Stimulated activated effector memory CD8-positive, alpha-beta T cell treated with anti-CD3 and anti-CD28 coated beads, Interleukin-12 subunit alpha, Interleukin-12 subunit beta, amount 100 ng/mL, for 72 hours (primary cell): ENCODE measurements around the gene BAD.

ENCODE experiments used
- ATAC-seq: fragments of 150-1000 bp; cut with Tn5 transposase; 2 replicates; pipeline ENCODE4 v1.10.0; 2021
- DNase-seq, 2 donors: peaks; one replicate each; pipeline ENCODE4 v3.0.0; 2021 to 2022; ENCODE audit warnings: low spot score in 2 of 2
- H3K27ac Mint-ChIP-seq: one replicate; pipeline ENCODE4 v1.8.0; 2022; ENCODE audit warnings: mild to moderate bottlenecking, mixed read lengths
- H3K36me3 Mint-ChIP-seq: one replicate; pipeline ENCODE4 v1.8.0; 2022; ENCODE audit warnings: mild to moderate bottlenecking, mixed read lengths
- H3K4me1 Mint-ChIP-seq: one replicate; pipeline ENCODE4 v1.8.0; 2022; ENCODE audit warnings: mixed read lengths
- H3K4me3 Mint-ChIP-seq: one replicate; pipeline ENCODE4 v1.8.0; 2022; ENCODE audit warnings: mild to moderate bottlenecking, mixed read lengths
- H3K9me3 Mint-ChIP-seq: one replicate; pipeline ENCODE4 v1.8.0; 2022; ENCODE audit warnings: mixed read lengths

The BAD gene

DNA sequence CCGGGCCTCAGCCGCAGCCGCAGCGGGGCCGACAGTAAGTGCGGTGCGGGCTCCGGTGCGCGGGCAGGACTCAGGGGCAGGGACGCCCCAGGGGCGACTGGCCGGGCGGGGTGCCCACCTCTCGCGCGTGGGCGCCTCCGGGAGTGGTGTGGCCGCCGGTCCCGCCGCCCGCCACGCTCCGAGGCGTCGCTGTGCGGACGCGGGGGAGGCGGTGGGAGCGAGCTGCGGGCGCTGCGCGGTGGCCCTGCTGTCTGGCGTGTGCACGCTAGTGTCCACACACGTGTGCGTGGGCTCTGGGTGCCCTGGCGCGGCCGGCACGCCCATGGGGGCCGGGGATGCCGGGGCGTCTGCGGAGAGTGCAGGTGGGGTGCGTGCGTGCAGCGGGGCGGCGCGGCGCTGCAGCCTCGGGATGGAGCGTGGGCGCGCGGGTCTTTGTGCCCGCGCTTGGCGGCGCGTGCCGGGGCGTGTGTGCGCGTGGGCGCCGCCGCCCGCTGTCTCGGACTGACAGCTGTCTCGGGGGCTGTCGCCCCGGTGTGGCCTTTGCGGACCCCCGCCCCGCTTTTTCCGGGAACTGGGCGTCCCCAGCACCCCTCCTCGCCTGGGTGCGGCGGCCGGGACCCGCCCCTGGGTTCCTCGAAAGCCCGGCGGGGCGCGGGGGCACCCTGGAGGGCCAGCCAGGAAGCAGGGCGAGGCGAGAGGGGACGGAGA, 7.4 kb upstream of the BAD start:
- Mint-ChIP-seq H3K27ac (no peak overlapping the region), H3K4me3 (peak overlapping the region; percentile 64), H3K9me3 (no peaks in the 10 kb centered on the region), H3K4me1 (peaks cover 13% of the 10 kb centered on the region), H3K36me3 (peaks cover 6% of the 10 kb centered on the region)
- ATAC-seq (peak; percentile 44), DNase-seq (no peak)

DNA sequence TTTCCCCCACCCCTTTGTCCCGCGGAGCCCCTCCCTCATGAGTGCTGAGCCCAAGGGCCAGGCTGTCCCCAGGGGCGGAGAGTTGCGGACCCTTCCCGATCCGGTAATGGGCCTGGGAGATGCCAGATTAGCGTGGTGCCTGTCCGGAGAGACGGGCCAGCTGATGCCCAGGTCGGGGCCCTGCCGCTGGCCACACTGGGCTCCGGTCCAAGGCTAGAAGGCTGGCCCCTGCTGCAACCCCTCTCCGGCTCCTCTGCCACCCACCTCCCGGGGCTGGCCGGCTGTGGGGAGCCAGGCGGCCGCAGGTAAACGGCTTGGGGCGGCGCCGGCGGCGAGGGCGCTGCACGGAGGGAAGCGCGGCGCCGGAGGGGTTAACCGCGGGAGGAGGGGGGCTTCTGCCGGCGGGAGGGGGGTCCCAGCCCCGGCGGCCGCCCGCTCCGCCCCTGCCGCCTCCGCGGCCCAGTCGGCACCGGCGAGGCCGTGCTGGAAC, 6.8 kb upstream of the BAD start, which contains the start of gene KCNK4:
Gene KCNK4, plus strand, starts transcription at position 41 of the 490 bp plus-strand sequence. CDS start 1,717 bp downstream, outside the sequence.
- Mint-ChIP-seq H3K27ac (no peak within 1 kb of the TSS), H3K36me3 (peaks cover 11% of the 10 kb centered on the region), H3K4me1 (peaks cover 19% of the 10 kb centered on the region), H3K9me3 (no peaks in the 10 kb centered on the region), H3K4me3 (peak within 1 kb of the TSS; percentile 71)
- DNase-seq: no peak
- ATAC-seq: no peak

DNA sequence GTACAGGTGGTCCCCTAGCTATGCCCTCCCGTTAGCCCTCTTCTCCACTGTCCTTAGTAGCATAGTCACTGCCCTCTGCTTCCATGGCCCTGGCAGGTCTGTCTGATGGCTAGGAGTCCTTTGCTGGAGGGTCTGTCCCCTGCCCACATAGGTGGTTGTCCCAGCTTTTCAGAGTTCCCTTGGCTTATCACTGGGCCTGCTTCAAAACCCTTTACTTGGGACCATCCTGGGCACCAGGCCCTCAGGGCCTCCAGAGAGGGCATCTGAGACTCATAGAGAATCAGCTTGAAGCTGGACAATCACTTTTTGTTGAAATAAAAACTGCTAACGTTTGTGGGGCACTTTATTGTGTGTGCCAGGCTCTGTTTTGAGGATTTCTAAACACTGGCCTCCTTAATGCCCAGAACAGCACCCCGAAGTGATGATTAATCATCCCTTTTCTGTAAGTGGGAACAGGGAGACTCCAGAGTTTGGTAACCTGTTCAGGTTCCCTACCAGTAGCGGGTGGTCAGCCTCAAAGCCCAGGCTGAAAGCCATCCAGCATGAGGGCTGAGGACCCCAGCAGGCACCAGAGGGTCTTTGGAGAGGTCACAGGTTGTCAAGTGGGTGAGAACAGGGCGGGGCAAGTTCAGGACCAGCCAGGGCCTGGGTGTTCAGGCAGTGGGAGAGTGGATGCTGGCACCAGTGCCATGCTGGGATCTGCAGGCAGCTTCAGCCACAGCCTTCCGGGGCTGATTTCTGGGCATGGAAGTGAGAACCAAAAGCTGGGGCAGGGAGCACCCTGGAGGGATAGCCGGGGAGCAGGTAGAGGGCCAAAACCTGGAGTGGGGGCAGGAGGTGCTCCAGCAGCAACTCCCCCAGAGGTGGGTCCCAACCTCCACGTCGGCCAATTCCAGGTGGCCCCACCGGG, 6.1 kb upstream of the BAD start:
- no peak overlapping the region for H3K27ac Mint-ChIP-seq

DNA sequence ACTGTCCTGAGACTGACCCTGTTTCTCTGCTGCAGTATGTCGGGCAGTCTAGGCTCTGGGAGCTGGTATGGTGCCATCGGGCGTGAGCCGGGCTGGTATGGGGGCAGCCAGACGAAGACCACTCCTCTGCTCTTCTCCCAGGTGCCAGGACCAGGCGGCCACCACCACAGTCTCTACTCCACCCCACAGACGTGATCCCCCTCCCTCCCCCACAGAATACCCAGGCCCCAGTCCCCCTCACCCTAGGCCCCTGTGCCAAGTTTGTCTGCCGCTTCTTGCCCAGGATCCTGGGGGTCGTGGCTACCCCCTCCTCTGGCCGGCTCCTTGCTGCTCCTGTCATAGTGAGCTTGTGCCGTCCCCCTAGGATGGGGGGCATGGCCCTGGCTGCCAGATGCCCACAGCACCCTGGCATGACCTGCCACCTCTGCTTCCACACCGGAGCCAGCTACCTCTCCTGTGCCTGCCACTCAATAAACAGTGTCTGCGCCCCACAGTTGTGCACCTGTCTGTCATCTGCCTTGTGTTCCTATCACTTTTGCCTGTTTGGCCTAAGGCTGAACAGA, 4.6 kb upstream of the BAD start:
- H3K9me3 Mint-ChIP-seq: no peaks in the 10 kb centered on the region
- peaks cover 20% of the 10 kb centered on the region for H3K36me3 Mint-ChIP-seq
- DNase-seq (no peak), ATAC-seq (no peak)
- no peak overlapping the region for H3K27ac Mint-ChIP-seq
- peaks cover 21% of the 10 kb centered on the region for H3K4me1 Mint-ChIP-seq
- no peak overlapping the region for H3K4me3 Mint-ChIP-seq

More for the DNA sequence above, 6.1 kb upstream of the BAD start:
- Mint-ChIP-seq H3K36me3 (peaks cover 14% of the 10 kb centered on the region), H3K4me1 (peaks cover 21% of the 10 kb centered on the region), H3K4me3 (peak overlapping the region; percentile 71), H3K9me3 (no peaks in the 10 kb centered on the region)
- no peak for ATAC-seq
- no peak for DNase-seq

DNA sequence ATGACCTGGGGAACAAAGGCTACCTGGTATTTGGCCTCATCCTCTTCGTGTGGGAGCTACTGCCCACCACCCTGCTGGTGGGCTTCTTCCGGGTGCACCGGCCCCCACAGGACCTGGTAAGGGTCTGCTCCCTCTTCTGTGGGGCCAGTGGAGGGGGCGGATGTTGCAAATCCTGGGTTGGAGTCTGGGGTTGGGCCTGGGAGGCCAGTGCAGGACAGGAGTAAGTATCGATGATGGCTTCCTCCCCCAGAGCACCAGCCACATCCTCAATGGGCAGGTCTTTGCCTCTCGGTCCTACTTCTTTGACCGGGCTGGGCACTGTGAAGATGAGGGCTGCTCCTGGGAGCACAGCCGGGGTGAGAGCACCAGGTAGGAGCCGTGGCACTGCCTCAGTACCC, 3.9 kb upstream of the BAD start:
- ATAC-seq: no peak
- Mint-ChIP-seq H3K4me1 (peaks cover 27% of the 10 kb centered on the region), H3K36me3 (peaks cover 20% of the 10 kb centered on the region), H3K4me3 (no peak overlapping the region), H3K9me3 (no peaks in the 10 kb centered on the region), H3K27ac (no peak overlapping the region)
- DNase-seq: no peak

DNA sequence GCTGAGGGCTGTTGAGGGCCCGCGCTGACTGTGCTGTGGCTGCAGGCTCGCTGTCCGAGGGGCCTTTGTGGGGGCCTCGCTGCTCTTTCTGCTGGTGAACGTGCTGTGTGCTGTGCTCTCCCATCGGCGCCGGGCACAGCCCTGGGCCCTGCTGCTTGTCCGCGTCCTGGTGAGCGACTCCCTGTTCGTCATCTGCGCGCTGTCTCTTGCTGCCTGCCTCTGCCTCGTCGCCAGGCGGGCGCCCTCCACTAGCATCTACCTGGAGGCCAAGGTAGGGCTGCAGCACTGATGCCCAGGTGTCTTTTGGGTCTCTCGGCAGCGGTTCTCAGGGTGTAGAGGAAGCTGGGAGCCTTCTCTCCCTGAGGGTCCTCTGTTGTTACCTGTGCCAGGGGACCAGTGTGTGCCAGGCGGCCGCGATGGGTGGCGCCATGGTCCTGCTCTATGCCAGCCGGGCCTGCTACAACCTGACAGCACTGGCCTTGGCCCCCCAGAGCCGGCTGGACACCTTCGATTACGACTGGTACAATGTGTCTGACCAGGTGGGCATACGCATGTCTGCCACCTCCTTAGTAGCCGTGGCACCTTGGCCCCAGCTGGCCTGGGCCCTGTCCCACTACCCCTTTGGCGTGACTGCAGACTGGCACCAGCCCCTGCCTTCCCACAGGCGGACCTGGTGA, 3.3 kb upstream of the BAD start:
- no peak overlapping the region for H3K27ac Mint-ChIP-seq
- DNase-seq: no peak
- peaks cover 20% of the 10 kb centered on the region for H3K36me3 Mint-ChIP-seq
- H3K9me3 Mint-ChIP-seq: no peaks in the 10 kb centered on the region
- no peak for ATAC-seq
- peaks cover 32% of the 10 kb centered on the region for H3K4me1 Mint-ChIP-seq
- no peak overlapping the region for H3K4me3 Mint-ChIP-seq

DNA sequence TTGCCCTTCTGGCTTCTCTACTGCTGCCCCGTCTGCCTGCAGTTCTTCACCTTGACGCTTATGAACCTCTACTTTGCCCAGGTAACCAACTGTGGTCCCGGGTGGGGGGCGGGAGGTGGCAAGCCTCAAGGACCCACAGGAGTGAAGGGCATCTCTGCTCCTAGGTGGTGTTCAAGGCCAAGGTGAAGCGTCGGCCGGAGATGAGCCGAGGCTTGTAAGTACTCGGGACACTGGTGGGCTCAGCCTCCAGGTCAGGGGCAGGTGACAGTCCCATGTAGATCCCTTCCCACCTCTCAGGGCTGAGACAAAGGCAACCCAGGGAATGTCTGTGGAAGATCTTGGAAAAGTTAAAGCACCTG, 2.3 kb upstream of the BAD start:
- H3K27ac Mint-ChIP-seq: peak overlapping the region; percentile 85

DNA sequence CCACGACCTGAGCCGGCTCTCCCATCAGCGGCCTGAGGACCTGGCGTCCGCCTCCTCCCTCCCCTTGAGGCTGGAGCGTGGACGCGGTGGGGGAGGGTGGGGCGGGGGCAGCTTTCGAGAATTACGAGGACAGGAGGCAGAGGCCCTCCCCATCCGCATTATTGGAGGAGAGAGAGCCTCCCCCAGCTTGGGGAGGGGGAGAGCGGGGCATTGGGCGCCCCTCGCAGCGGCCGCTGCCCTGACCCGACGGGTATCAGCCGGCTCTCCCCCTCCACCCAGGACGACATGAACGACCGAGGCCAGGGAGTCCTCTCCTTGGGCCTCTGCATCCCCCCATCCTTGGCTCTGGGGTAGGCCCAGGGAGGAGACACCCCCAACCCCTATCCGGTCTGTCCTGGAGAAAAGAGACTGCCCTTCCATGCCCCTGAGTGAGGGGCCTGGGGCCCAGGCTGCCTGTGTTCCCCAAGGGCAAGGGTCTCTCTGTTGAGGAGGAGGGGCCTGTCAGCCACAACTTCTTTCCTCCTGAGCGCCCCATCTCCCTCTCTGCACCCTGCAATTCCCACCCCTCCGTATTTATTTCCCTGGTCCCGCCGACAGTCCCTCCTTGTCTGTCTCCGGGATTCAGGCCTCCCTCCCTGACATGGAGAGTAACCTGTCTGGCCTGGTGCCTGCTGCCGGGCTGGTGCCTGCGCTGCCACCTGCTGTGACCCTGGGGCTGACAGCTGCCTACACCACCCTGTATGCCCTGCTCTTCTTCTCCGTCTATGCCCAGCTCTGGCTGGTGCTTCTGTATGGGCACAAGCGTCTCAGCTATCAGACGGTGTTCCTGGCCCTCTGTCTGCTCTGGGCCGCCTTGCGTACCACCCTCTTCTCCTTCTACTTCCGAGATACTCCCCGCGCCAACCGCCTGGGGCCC, 1.7 kb upstream of the BAD start:
- Mint-ChIP-seq H3K4me3 (peak overlapping the region; percentile 74), H3K36me3 (peaks cover 30% of the 10 kb centered on the region), H3K9me3 (no peaks in the 10 kb centered on the region), H3K4me1 (peaks cover 39% of the 10 kb centered on the region), H3K27ac (peak overlapping the region; percentile 93)
- ATAC-seq (no peak), DNase-seq (no peak)

More for the DNA sequence above, 2.3 kb upstream of the BAD start:
- Mint-ChIP-seq H3K9me3 (no peaks in the 10 kb centered on the region), H3K36me3 (peaks cover 25% of the 10 kb centered on the region), H3K4me3 (peak overlapping the region; percentile 74), H3K4me1 (peaks cover 33% of the 10 kb centered on the region)
- DNase-seq (no peak), ATAC-seq (no peak)

DNA sequence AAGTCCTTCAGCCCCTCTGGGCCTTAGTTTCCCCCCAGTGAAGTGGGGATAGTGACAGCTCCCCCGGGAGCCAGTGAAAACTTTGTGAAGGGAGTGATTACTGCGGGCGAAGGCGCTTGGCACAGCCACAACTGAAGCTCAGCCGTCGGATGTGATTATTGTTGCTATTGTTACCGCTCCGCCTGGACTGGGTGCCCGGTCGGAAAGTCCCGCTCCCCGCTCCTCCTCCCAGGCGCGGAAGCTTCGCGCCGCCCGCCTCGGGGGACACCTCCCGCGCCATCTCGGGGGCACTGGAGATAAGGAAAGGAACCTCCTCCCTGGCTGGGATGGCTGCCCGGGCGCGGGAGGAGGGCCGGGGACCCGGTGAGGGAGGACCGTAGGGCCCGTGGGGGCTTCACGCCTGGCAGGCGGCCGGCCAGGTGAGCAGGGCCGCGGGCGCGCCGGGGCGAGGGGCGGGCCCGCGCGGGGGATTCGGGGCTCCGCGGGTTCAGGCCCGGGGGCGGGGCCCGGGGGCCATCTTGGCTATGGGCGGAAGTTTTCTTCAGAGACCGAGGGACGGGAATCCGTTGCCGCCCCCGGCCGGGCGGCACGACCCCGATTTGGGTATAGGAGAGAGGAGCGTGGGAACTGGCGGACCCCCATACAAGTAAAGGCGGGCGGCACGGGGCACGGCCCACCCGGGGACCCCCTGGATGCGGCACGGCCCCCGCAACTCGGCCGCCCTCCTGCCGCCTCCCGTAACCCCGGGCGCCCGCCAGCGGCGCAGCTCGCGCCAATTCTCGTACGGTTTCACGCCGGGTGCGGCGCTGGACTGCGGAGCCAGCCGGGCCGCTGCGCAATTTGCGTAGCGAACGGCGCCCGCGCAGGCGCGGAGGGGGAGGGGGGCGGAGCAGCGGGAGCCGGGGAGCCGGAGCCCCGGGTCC, 758 bp upstream of the BAD start, which contains the start of gene GPR137:
Gene GPR137, plus strand, starts transcription at position 887 of the 923 bp plus-strand sequence. CDS start 677 bp downstream, outside the sequence.
- peaks cover 35% of the 10 kb centered on the region for H3K4me1 Mint-ChIP-seq
- H3K9me3 Mint-ChIP-seq: no peaks in the 10 kb centered on the region
- DNase-seq (peak; percentile 99), ATAC-seq (peak; percentile 77)
- peak within 1 kb of the TSS; percentile 93 for H3K27ac Mint-ChIP-seq
- peak within 1 kb of the TSS; percentile 74 for H3K4me3 Mint-ChIP-seq
- peaks cover 30% of the 10 kb centered on the region for H3K36me3 Mint-ChIP-seq

DNA sequence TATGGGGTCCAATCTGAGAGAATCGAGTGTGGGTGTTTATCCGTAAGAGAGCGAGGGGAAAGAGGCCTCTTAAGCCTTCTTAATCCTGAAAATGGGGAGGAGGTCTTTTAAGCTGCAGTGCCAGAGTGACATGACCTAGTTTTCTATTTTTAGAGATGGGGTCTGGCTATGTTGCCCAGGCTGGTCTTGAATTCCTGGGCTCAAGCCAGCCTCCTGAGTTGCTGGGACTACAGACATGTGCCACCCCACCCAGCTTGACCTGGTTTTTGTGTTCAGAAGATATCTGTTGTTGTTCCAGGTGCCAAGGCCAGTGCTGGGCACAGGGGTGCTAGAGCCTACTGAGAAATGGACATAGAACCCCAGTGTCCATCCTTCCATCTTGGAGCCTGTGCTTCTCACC, 1.4 kb downstream of the BAD start:
- H3K27ac Mint-ChIP-seq: peak overlapping the region; percentile 93

DNA sequence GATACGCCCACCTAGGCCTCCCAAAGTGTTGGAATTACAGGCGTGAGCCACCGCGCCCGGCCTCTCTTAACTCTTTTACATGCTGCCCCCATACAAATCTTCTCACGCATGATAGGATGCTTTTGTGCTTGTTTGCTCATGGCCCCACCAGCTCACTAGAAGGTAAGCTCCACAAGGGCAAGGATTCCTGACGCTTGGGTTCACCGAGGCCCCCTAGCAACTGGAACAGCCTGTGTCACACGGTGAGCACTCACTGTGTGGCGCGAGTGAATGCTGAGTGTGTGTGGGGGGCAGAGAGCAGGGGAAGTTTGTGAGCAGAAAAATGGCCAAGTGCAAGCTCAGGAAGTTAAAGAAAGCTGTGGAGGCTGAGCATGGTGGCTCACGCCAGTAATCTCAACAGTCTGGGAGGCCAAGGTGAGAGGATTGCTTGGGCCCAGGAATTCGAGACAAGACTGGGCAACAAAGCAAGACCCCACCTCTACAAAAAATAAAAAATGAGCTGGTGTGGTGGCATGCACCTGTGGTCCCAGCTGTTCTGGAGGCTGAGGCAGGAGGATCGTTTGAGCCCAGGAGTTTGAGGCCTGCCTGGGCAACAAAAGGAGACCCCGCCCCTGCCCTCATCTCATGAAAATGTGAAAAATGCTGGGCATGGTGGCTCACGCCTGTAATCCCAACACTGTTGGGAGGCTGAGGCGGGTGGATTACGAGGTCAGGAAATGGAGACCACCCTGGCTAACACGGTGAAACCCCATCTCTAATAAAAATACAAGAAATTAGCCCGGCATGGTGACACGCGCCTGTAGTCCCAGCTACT, 2.3 kb downstream of the BAD start:
- Mint-ChIP-seq H3K9me3 (no peaks in the 10 kb centered on the region), H3K4me3 (peak overlapping the region; percentile 74), H3K4me1 (peaks cover 43% of the 10 kb centered on the region), H3K36me3 (peaks cover 37% of the 10 kb centered on the region), H3K27ac (peak overlapping the region; percentile 18)
- DNase-seq: no peak
- ATAC-seq: no peak

More for the DNA sequence above, 1.4 kb downstream of the BAD start:
- ATAC-seq (no peak), DNase-seq (no peak)
- Mint-ChIP-seq H3K9me3 (no peaks in the 10 kb centered on the region), H3K36me3 (peaks cover 37% of the 10 kb centered on the region), H3K4me1 (peaks cover 43% of the 10 kb centered on the region), H3K4me3 (peak overlapping the region; percentile 74)

DNA sequence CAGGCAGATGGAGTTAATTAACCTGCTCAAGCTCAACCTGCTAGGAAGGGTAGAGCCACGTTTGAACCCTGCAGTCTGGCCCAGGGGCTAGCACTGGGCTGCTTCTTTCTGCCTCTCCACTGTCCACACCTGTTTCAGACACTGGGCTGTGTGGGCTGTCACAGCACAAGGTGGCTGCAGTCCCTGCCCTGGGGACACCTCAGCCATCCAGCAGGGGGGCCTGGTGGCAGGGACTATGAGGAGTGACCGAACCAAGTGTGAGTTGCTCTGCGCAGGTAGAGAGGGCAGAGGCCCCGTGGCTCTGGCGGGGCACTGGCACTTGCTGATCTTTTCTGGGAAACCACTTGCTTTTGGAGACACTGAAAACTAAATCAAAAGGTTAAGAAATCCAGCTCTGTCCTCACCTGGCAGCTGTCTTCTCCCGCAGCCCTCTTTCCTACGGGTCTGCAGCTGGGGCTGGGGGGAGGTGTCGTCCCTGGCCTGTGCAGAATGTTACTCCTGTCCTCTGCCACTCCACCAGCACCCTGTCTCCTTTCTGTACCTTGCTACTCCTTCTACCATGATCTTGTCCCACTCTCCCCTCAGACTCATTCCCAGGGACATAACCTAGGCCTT, 5.8 kb downstream of the BAD start:
- Mint-ChIP-seq H3K9me3 (no peaks in the 10 kb centered on the region), H3K4me1 (peaks cover 31% of the 10 kb centered on the region), H3K4me3 (no peak overlapping the region), H3K36me3 (peaks cover 27% of the 10 kb centered on the region), H3K27ac (no peak overlapping the region)
- no peak for ATAC-seq
- DNase-seq: no peak
